PC-3 (cell line): ENCODE measurements around the gene DLGAP4. TPM values are rescaled to one million over a fixed set of nuclear protein-coding genes. Genes with fewer than 3 reads are reported as not detected.

Experiments used
- ATAC-seq: fragments of 200-7000 bp; cut with Tn5 transposase; 2 replicates; pipeline ENCODE4 v1.9.1; 2020; ENCODE audit warnings: mild to moderate bottlenecking, moderate library complexity
- BruUV-seq: library from RNA; stranded (reverse); fragments of 400-500 nt; replicated peaks from 2 replicates; lab custom pipeline; 2021; lab: Mats Ljungman, UMichigan
- CTCF ChIA-PET: fragments of 300-600 bp; sonication (Branson Sonifier 250); formaldehyde crosslinking; loops from one replicate; lab custom pipeline; 2022; ENCODE audit warnings: antibody characterized with exemption; lab: Charles Lee
- POLR2A ChIA-PET: fragments of 300-600 bp; sonication (Branson Sonifier 250); formaldehyde crosslinking; loops from one replicate; lab custom pipeline; 2022; ENCODE audit warnings: antibody characterized with exemption; ENCODE audit not compliant: unreplicated experiment; lab: Charles Lee
- DNase-seq: peaks from one replicate; pipeline ENCODE4 v3.0.0-alpha.2; 2015
- H2AFZ ChIP-seq: fragments of 300-600 bp; sonication (generic); 2 replicates; pipeline ENCODE4 v1.6.0; 2016; ENCODE audit warnings: antibody characterized with exemption, low read length
- H3F3A ChIP-seq: fragments of 300-600 bp; sonication (generic); one replicate; pipeline ENCODE4 v1.6.0; 2017; ENCODE audit warnings: antibody characterized with exemption, low read length, control low read depth, mild to moderate bottlenecking; ENCODE audit not compliant: unreplicated experiment
- H3K27ac ChIP-seq: fragments of 300-600 bp; sonication (generic); 2 replicates; pipeline ENCODE4 v1.5.1; 2016; ENCODE audit warnings: mild to moderate bottlenecking, low read length
- H3K27me3 ChIP-seq: fragments of 300-600 bp; sonication (generic); 2 replicates; pipeline ENCODE4 v1.6.1; 2016; ENCODE audit warnings: low read length, mixed read lengths
- H3K36me3 ChIP-seq: fragments of 300-600 bp; sonication (generic); 2 replicates; pipeline ENCODE4 v1.6.1; 2016; ENCODE audit warnings: low read depth, mixed run types, low read length, mixed read lengths
- H3K4me1 ChIP-seq: fragments of 300-600 bp; sonication (generic); 2 replicates; pipeline ENCODE4 v1.5.1; 2016; ENCODE audit warnings: low read length; ENCODE audit not compliant: insufficient read depth
- H3K4me2 ChIP-seq: fragments of 300-600 bp; sonication (generic); 2 replicates; pipeline ENCODE4 v1.6.0; 2016; ENCODE audit warnings: low read length
- H3K4me3 ChIP-seq: fragments of 300-600 bp; sonication (generic); 2 replicates; pipeline ENCODE4 v1.5.1; 2016; ENCODE audit warnings: mild to moderate bottlenecking, low read length, mixed read lengths
- H3K79me2 ChIP-seq: fragments of 300-600 bp; sonication (generic); 2 replicates; pipeline ENCODE4 v1.6.1; 2017; ENCODE audit warnings: low read length, mixed read lengths
- H3K9ac ChIP-seq: fragments of 300-600 bp; sonication (generic); 2 replicates; pipeline ENCODE4 v1.6.0; 2016; ENCODE audit warnings: mild to moderate bottlenecking, low read length
- H3K9me2 ChIP-seq: fragments of 300-600 bp; sonication (generic); replicated peaks from 2 replicates; pipeline ENCODE4 v1.6.1; 2016; ENCODE audit warnings: mixed run types, low read length, mixed read lengths
- H3K9me3 ChIP-seq: fragments of 300-600 bp; sonication (generic); 2 replicates; pipeline ENCODE4 v1.6.1; 2016; ENCODE audit warnings: low read length, mixed read lengths
- H4K20me1 ChIP-seq: fragments of 300-600 bp; sonication (generic); 2 replicates; pipeline ENCODE4 v1.6.1; 2016; ENCODE audit warnings: low read length, mixed read lengths
- CTCF ChIP-seq: fragments of 300-600 bp; sonication (generic); conservative IDR thresholded peaks from 2 replicates; pipeline ENCODE4 v1.5.1; 2017; ENCODE audit warnings: antibody characterized with exemption, low read depth, mild to moderate bottlenecking, low read length
- EZH2 ChIP-seq: fragments of 300-600 bp; sonication (generic); IDR thresholded peaks from one replicate; pipeline ENCODE4 v1.6.1; 2017; ENCODE audit warnings: antibody characterized with exemption, mild to moderate bottlenecking, low read length; ENCODE audit not compliant: unreplicated experiment
- EZH2phosphoT487 ChIP-seq: fragments of 300-600 bp; sonication (generic); IDR thresholded peaks from 2 replicates; pipeline ENCODE4 v1.6.1; 2018; ENCODE audit warnings: mild to moderate bottlenecking, antibody characterized with exemption, low read length, borderline replicate concordance
- intact Hi-C: fragments of 100-400 bp; cut with micrococcal nuclease; formaldehyde crosslinking; loops from 2 replicates; pipeline ENCODE4 v1.9.0; 2023
- total RNA-seq: library from RNA; depleted of rRNA; stranded (reverse); fragments of >200 nt; gene quantifications from 2 replicates; pipeline ENCODE4 v1.2.3, GENCODE V29; 2014

DLGAP4 gene
- total RNA-seq, 1 experiment from 2014 or later: 21.0 TPM

- Histone ChIP-seq H4K20me1 (peaks cover 5% of the 10 kb centered on the region; the same call in 1 of the 2 replicates), H3K4me3 (no peak overlapping the region), H3K27ac (no peak overlapping the region), H3F3A (no peaks in the 10 kb centered on the region), H3K36me3 (peaks cover 38% of the 10 kb centered on the region), H3K9ac (no peak overlapping the region), H3K79me2 (no peaks in the 10 kb centered on the region), H3K9me2 (no peaks in the 10 kb centered on the region), H3K9me3 (no peaks in the 10 kb centered on the region), H2AFZ (no peak overlapping the region), H3K4me2 (no peak overlapping the region), H3K4me1 (no peaks in the 10 kb centered on the region), H3K27me3 (no peaks in the 10 kb centered on the region)
- ChIA-PET CTCF (interaction anchor here (0.6 to 1.0 kb wide), 3 partner anchors 10 to 393 kb away, joined by 4 to 9 read pairs (median 4); no protein-coding TSS in a partner anchor), POLR2A (no interaction called here)
- peak; percentile 67 for TF ChIP-seq CTCF
- no peak for TF ChIP-seq EZH2phosphoT487
- TF ChIP-seq EZH2: no peak
- BruUV-seq: no TSS peak
- peak; percentile 42 for DNase-seq
- intact Hi-C loops: no loop called here
- peak; percentile 77 for ATAC-seq
Measured at GRCh38 chr20:36506253-36506652, 200.1 kb downstream of the DLGAP4 start.

- Histone ChIP-seq H3K27ac (no peak overlapping the region), H3K9ac (no peak overlapping the region), H3K27me3 (no peaks in the 10 kb centered on the region), H4K20me1 (peaks cover 5% of the 10 kb centered on the region; the same call in 1 of the 2 replicates), H3K79me2 (no peaks in the 10 kb centered on the region), H2AFZ (no peak overlapping the region), H3K4me2 (no peak overlapping the region), H3F3A (no peaks in the 10 kb centered on the region), H3K36me3 (peaks cover 34% of the 10 kb centered on the region), H3K9me3 (no peaks in the 10 kb centered on the region), H3K4me1 (no peaks in the 10 kb centered on the region), H3K4me3 (no peak overlapping the region), H3K9me2 (no peaks in the 10 kb centered on the region)
- ATAC-seq (peak; percentile 29; the same call in 1 of the 2 replicates), DNase-seq (peak; percentile 46)
- POLR2A ChIA-PET: no interaction called here
- TF ChIP-seq CTCF: no peak
- no peak for TF ChIP-seq EZH2phosphoT487
- TF ChIP-seq EZH2: no peak
- BruUV-seq: no TSS peak
- CTCF ChIA-PET: no interaction called here
- intact Hi-C loops: no loop called here
Measured at GRCh38 chr20:36507746-36508145, 201.6 kb downstream of the DLGAP4 start.

- H3K27me3 ChIP-seq: no peaks in the 10 kb centered on the region
- intact Hi-C loops: no loop called here
Measured at GRCh38 chr20:36519012-36519719, 213.0 kb downstream of the DLGAP4 start.

More at GRCh38 chr20:36519012-36519719, 213.0 kb downstream of the DLGAP4 start:
- no peak for TF ChIP-seq EZH2
- TF ChIP-seq CTCF: no peak
- no peak for TF ChIP-seq EZH2phosphoT487
- ChIA-PET CTCF (interaction anchor here (0.5 kb wide), 1 partner anchor 39 kb away, joined by 4 read pairs; no protein-coding TSS in a partner anchor), POLR2A (no interaction called here)
- Histone ChIP-seq H3K9ac (no peak overlapping the region), H3K4me1 (no peaks in the 10 kb centered on the region), H3K9me3 (no peaks in the 10 kb centered on the region), H3K27ac (no peak overlapping the region), H4K20me1 (no peaks in the 10 kb centered on the region), H3F3A (no peaks in the 10 kb centered on the region), H3K9me2 (no peaks in the 10 kb centered on the region), H3K36me3 (peaks cover 10% of the 10 kb centered on the region; the same call in 1 of the 2 replicates), H3K79me2 (no peaks in the 10 kb centered on the region), H2AFZ (no peak overlapping the region), H3K4me2 (no peak overlapping the region), H3K4me3 (no peak overlapping the region)
- no TSS peak for BruUV-seq
- DNase-seq: no peak
- no peak for ATAC-seq
